Rectal smooth muscle tissue (tissue), 1 donor: ENCODE results near the gene COL26A1.

Experiments
- H3K27ac ChIP-seq: one replicate; pipeline ENCODE4 v1.7.0; 2013; ENCODE audit warnings: low read depth, low read length, inconsistent platforms
- H3K27me3 ChIP-seq: one replicate; pipeline ENCODE4 v1.7.0; 2013; ENCODE audit warnings: low read length; ENCODE audit not compliant: control insufficient read depth, insufficient read depth
- H3K36me3 ChIP-seq: one replicate; pipeline ENCODE4 v1.7.0; 2013; ENCODE audit warnings: low read length; ENCODE audit not compliant: control insufficient read depth, insufficient read depth
- H3K4me1 ChIP-seq: one replicate; pipeline ENCODE4 v1.7.0; 2013; ENCODE audit warnings: low read length; ENCODE audit not compliant: control insufficient read depth, insufficient read depth
- H3K4me3 ChIP-seq: one replicate; pipeline ENCODE4 v1.7.0; 2013; ENCODE audit warnings: low read length
- H3K9ac ChIP-seq: one replicate; pipeline ENCODE4 v1.7.0; 2013; ENCODE audit warnings: low read length

The COL26A1 gene

DNA sequence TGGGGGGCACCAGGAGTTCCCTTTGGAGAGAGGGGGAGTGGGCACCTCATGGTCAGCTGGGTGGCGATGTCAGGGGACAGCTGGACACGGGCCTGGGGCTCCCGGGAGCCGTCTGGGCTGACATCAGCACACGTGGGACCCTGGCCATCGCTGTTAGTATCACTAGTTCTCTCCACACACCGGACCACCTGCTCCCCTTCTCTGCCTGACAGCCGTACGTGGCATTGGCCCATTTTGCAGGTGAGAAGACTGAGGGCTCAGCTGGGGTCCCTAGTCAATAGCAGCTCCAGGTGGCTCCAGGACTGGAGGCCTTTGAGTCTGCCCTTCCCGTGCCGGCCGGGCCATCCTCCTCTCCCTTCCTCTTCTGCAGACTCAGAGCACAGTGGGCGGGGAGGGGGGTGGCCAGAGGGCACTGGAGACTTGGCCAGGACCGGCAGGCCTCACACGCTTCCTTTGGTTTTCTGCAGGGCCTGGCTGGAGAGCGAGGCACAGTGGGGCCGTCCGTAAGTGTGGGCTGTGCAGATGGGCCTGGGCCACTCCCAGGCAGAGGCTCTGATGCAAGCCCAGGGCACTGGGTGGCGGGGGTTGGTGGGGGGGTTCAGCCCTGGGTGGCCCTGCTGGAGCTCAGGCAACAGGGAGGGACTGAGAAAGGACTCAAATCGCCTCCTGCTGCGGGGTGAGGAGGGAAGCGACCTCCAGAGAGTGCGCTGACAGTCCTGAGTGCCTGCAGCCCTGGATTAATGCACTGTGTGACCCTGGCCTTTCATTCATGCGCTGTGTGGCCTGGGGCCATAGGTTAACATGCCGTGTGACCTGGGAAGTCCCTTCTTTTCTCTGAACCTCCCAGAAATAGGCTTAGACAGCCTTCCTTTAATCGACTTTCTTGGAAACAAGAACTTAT lies 188.2 kb downstream of the COL26A1 start:
- Histone ChIP-seq H3K9ac (no peak overlapping the region), H3K36me3 (no peaks in the 10 kb centered on the region), H3K27me3 (peaks cover 4% of the 10 kb centered on the region), H3K27ac (no peak overlapping the region), H3K4me1 (no peaks in the 10 kb centered on the region), H3K4me3 (no peak overlapping the region)

DNA sequence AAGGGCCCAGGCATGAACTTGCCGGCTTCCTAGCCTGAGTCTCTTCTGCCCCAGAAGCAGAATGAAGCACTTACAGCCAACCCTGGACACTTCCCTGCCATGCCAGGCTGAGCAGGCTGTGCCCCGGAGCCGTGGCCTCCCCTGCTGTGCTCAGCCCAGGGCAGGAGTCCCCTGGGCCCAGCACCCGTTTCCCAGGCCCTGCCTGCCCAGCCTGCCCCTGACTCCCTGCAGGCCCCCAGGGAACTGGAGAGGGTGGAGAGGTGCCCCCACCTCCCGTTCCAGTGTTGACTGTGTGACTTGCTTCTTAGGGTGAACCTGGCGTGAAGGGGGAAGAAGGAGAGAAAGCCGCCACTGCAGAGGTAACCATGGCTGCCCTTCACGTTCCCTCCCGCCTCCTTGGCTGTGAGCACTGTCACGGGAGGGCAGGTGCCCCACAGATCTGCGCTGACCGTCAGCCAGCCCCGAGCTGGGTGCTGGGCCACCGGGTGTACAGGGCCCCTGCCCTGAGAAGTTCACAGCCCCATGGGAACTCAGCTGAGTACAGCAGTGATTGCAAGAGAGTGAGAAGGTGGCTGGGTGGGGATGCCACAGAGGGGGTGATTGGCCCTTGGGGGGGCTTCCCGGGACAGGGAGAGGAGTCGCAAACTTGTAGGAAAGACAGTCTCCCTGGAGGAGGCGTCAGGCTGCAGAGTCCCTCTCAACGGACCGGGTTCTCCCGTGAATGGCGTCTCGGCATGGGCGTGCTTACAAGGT lies 190.5 kb downstream of the COL26A1 start:
- H3K4me3 ChIP-seq = no peak overlapping the region
- no peaks in the 10 kb centered on the region for H3K4me1 ChIP-seq
- no peak overlapping the region for H3K9ac ChIP-seq
- H3K36me3 ChIP-seq = no peaks in the 10 kb centered on the region
- H3K27me3 ChIP-seq = no peaks in the 10 kb centered on the region
- H3K27ac ChIP-seq = no peak overlapping the region

DNA sequence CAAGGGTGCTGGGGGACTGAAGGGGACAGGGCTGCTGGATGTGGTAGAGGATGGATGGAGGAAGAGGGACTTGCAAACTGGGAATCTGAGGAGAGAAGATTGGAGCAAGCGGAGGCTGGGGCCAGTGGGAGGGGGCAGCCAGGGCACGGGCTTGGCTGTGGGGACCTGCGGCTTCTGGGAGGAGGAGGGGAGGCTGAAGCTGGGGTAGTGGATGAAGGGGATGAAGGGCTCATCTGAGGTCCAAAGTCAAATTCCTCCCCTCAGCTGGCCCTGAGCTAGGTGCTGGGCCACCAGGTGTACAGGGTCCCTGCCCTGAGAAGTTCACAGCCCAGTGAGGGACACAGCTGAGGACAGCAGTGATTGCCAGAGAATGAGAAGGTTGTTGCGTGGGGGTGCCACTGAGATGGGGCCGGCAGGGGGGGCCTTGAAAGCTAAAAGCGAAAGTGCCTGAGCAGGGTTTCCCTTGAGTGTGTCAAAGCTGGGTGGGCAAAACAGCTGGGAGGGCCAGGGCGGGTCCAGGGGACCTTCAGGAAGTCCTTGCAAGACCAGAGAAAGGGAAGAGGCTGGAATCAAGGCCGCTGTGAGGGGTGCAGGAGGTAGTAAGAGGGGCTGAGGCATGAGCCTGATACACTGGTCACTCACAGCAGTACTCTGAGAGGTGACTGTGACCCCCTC lies 191.2 kb downstream of the COL26A1 start:
- no peak overlapping the region for H3K4me3 ChIP-seq
- H3K4me1 ChIP-seq = no peaks in the 10 kb centered on the region
- H3K27ac ChIP-seq = no peak overlapping the region
- H3K9ac ChIP-seq = no peak overlapping the region
- H3K27me3 ChIP-seq = no peaks in the 10 kb centered on the region
- H3K36me3 ChIP-seq = no peaks in the 10 kb centered on the region

GRCh38 chr7:101554584-101555268 lies 192.1 kb downstream of the COL26A1 start:
- Histone ChIP-seq H3K27ac (no peak overlapping the region), H3K27me3 (no peaks in the 10 kb centered on the region), H3K4me1 (no peaks in the 10 kb centered on the region), H3K9ac (no peak overlapping the region), H3K36me3 (no peaks in the 10 kb centered on the region), H3K4me3 (no peak overlapping the region)

DNA sequence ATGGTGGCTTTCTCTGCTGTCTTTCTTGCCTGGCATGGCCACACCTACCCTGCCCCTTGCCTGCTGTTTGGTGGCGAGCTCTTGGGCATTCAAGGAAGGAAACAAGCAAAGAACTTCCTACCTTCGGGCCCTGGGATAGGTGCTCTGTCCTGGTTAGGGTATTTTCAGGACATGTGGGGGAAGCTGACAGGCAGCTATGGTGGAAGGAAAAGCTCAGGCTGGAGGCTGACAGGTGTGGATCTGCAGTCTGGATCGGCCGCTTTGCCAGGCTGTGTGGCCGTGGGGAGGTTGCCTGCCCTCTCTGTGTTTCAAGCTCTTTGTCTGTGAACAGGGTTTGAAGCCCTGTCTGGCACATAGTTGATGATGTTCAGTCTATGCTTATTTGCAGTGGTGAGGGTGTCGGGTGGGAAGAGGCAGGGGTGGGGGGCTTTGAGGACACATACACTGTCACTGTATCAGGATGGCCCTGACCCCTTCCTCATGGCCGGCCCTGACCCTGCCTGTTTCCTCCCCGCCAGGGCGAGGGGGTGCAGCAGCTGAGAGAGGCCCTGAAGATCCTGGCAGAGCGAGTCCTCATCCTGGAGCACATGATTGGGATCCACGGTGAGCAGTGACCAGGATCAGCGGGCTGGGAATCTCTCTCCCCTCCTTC lies 192.7 kb downstream of the COL26A1 start:
- Histone ChIP-seq H3K9ac (no peak overlapping the region), H3K36me3 (no peaks in the 10 kb centered on the region), H3K4me1 (no peaks in the 10 kb centered on the region), H3K27ac (no peak overlapping the region), H3K4me3 (no peak overlapping the region), H3K27me3 (no peaks in the 10 kb centered on the region)

- Histone ChIP-seq H3K27ac (no peak overlapping the region), H3K36me3 (no peaks in the 10 kb centered on the region), H3K4me1 (no peaks in the 10 kb centered on the region), H3K27me3 (no peaks in the 10 kb centered on the region), H3K9ac (no peak overlapping the region), H3K4me3 (no peak overlapping the region)
Observed at GRCh38 chr7:101555921-101556275, 193.2 kb downstream of the COL26A1 start.

DNA sequence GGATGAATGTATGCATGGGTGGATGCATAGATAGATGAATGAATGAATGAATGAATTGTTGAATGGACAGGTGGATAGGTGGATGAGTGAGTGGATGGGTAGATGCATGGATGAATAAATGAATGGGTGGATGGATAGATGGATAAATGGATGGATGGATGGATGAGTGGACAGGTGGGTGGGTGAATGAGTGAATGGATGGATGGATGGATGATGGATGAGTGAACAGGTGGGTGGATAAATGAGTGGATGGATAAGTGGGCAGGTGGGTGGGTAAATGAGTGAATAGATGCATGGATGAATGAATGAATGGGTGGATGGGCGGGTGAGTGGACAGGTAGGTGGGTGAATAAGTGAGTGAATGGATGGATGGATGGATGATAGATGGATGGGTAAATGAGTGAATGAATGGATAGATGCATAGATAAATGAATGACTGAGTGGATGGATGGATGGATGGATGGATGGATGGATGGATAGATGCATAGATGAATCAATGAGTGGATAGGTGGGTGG lies 193.8 kb downstream of the COL26A1 start:
- H3K4me1 ChIP-seq = no peaks in the 10 kb centered on the region
- no peak overlapping the region for H3K4me3 ChIP-seq
- no peak overlapping the region for H3K27ac ChIP-seq
- no peaks in the 10 kb centered on the region for H3K27me3 ChIP-seq
- H3K36me3 ChIP-seq = no peaks in the 10 kb centered on the region
- H3K9ac ChIP-seq = no peak overlapping the region

GRCh38 chr7:101557421-101557820 lies 194.7 kb downstream of the COL26A1 start:
- Histone ChIP-seq H3K9ac (no peak overlapping the region), H3K27ac (no peak overlapping the region), H3K36me3 (no peaks in the 10 kb centered on the region), H3K27me3 (no peaks in the 10 kb centered on the region), H3K4me3 (no peak overlapping the region), H3K4me1 (no peaks in the 10 kb centered on the region)

DNA sequence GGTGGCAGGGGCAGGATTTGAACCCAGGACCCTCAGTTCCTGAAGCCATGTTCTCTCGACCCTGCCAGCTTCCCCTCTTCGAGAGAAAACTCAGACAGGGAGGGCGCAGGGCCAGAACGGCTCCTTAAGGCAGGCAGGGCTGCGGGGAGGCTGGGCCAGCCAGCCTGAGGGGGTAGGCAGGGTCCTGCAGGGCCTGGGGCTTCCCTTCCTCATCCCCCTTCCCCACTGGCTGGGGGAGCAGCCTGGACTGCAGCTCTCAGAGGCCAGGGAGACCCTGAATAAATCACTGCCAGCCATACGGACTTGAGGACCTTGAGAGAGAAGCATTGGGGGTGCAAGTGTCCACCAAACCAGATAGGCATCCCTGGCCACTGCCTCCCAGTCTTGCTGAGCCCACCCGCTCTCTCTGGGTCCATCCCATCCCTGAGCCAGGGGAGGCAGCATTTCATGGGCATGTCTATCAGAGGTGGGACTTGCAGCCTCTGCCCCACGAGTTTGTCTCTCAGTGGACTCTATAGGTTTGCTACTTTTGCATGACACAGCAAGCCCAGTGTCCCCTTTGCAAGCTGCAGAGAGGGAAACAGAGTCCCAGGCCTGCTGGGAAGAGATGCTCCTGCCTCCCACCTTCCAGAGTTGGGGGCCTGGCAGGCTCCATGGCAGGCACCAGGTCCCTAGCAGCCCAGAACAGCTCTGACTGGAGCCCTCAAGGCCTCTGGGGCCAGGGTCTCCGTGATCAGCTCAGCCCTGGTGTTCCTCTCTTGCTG lies 195.5 kb downstream of the COL26A1 start:
- Histone ChIP-seq H3K27me3 (no peaks in the 10 kb centered on the region), H3K9ac (no peak overlapping the region), H3K27ac (no peak overlapping the region), H3K36me3 (no peaks in the 10 kb centered on the region), H3K4me1 (no peaks in the 10 kb centered on the region), H3K4me3 (no peak overlapping the region)

DNA sequence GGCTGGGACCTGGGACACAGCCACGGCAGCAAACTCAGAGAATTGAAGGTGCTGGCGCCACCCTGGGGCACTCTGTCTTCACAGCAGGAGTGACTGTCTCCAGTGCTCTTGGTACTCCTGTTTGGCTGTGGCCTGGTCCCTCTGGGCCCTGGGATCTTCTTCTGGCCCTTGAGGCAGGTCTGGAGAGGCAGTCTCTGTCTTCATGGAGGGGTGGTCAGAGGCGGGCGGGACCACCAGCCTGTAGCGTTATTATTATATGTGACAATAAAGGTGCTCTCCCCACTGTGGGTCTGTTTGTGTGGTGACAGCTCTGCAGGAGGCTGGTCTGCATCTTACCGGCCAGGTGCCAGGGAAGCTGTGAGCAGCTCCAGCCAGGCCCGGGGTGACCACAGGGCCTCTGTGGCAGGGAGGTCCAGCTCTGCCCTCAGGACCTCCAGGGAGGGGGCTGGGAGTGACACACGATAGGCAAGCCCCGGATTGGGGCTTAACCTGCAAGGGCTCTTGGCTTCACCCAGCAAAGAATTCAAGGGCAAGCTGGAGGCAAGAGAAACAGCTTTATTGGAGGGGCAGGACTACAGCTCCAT lies 196.2 kb downstream of the COL26A1 start:
- Histone ChIP-seq H3K9ac (no peak overlapping the region), H3K27me3 (no peaks in the 10 kb centered on the region), H3K36me3 (no peaks in the 10 kb centered on the region), H3K27ac (no peak overlapping the region), H3K4me1 (no peaks in the 10 kb centered on the region), H3K4me3 (no peak overlapping the region)

GRCh38 chr7:101559586-101559985 lies 196.9 kb downstream of the COL26A1 start:
- no peak overlapping the region for H3K4me3 ChIP-seq
- no peak overlapping the region for H3K27ac ChIP-seq
- H3K27me3 ChIP-seq = no peaks in the 10 kb centered on the region
- H3K4me1 ChIP-seq = no peaks in the 10 kb centered on the region
- no peak overlapping the region for H3K9ac ChIP-seq
- no peaks in the 10 kb centered on the region for H3K36me3 ChIP-seq
